GM18873 (cell line): ENCODE results near the gene ESR1.
"Not testable (repeated sequence)": the region's sequence is repeated elsewhere in the genome, so short reads cannot be mapped to it uniquely, and the experiment has no call there.

ENCODE experiments used
- ATAC-seq: cut with Tn5 transposase; IDR thresholded peaks from one replicate; pipeline ENCODE4 v1.9.1; 2021; ENCODE audit warnings: mild to moderate bottlenecking, moderate library complexity, moderate number of reproducible peaks; ENCODE audit not compliant: unreplicated experiment, low FRiP score

Gene ESR1

GRCh38 chr6:151962246-151962846 lies 154.9 kb downstream of the ESR1 start:
- no peak for ATAC-seq

- ATAC-seq: no peak
Measured at GRCh38 chr6:151963001-151963400, 155.5 kb downstream of the ESR1 start.

GRCh38 chr6:151964412-151964811 lies 156.9 kb downstream of the ESR1 start:
- ATAC-seq: not testable (repeated sequence)

- ATAC-seq: no peak
Measured at GRCh38 chr6:151974061-151974617, 166.7 kb downstream of the ESR1 start.

- ATAC-seq: no peak
Measured at GRCh38 chr6:151975795-151976194, 168.3 kb downstream of the ESR1 start.

GRCh38 chr6:151988199-151988598 lies 180.7 kb downstream of the ESR1 start:
- ATAC-seq: not testable (repeated sequence)

- ATAC-seq: no peak
Measured at GRCh38 chr6:151992091-151992490, 184.6 kb downstream of the ESR1 start.

- ATAC-seq: no peak
Measured at GRCh38 chr6:151993364-151993763, 185.9 kb downstream of the ESR1 start.

GRCh38 chr6:151998784-151999183 lies 191.3 kb downstream of the ESR1 start:
- no peak for ATAC-seq

GRCh38 chr6:151999194-151999593 lies 191.7 kb downstream of the ESR1 start:
- no peak for ATAC-seq

- ATAC-seq: no peak
Measured at GRCh38 chr6:152001408-152001807, 193.9 kb downstream of the ESR1 start.

- no peak for ATAC-seq
Measured at GRCh38 chr6:152002306-152002705, 194.8 kb downstream of the ESR1 start.

GRCh38 chr6:152004036-152004566 lies 196.6 kb downstream of the ESR1 start:
- no peak for ATAC-seq

GRCh38 chr6:152004896-152005295 lies 197.4 kb downstream of the ESR1 start:
- no peak for ATAC-seq

- ATAC-seq: no peak
Measured at GRCh38 chr6:152008779-152009178, 201.3 kb downstream of the ESR1 start.

GRCh38 chr6:152012227-152012626 lies 204.7 kb downstream of the ESR1 start:
- no peak for ATAC-seq

- no peak for ATAC-seq
Measured at GRCh38 chr6:152018876-152019275, 211.4 kb downstream of the ESR1 start.

- no peak for ATAC-seq
Measured at GRCh38 chr6:152022303-152022702, 214.8 kb downstream of the ESR1 start.

- no peak for ATAC-seq
Measured at GRCh38 chr6:152023613-152024012, 216.1 kb downstream of the ESR1 start.

- no peak for ATAC-seq
Measured at GRCh38 chr6:152026291-152026690, 218.8 kb downstream of the ESR1 start.

- not testable (repeated sequence) for ATAC-seq
Measured at GRCh38 chr6:152026744-152027143, 219.3 kb downstream of the ESR1 start.

GRCh38 chr6:152033765-152034164 lies 226.3 kb downstream of the ESR1 start:
- ATAC-seq: not testable (repeated sequence)
